OCI-LY7 (cell line): ENCODE results near the gene KCNB1. TPM values are rescaled to one million over a fixed set of nuclear protein-coding genes. Genes with fewer than 3 reads are reported as not detected.

Experiments
- BruUV-seq: library from RNA; stranded (reverse); fragments of 400-500 nt; replicated peaks from 2 replicates; lab custom pipeline; 2021; lab: Mats Ljungman, UMichigan
- CTCF ChIA-PET: fragments of 300-600 bp; sonication (Branson Sonifier 250); formaldehyde crosslinking; loops from one replicate; lab custom pipeline; 2022; ENCODE audit warnings: antibody characterized with exemption; ENCODE audit not compliant: unreplicated experiment; lab: Charles Lee
- POLR2A ChIA-PET: fragments of 300-600 bp; sonication (Branson Sonifier 250); formaldehyde crosslinking; loops from one replicate; lab custom pipeline; 2022; ENCODE audit warnings: antibody characterized with exemption; lab: Charles Lee
- DNase-seq: peaks from one replicate; pipeline ENCODE4 v3.0.0-alpha.2; 2015; ENCODE audit warnings: low spot score
- H2AFZ ChIP-seq: fragments of 200-600 bp; sonication (generic), shearing (Covaris generic); 2 replicates; pipeline ENCODE4 v1.6.1; 2014; ENCODE audit warnings: mild to moderate bottlenecking, antibody characterized with exemption, low read length, moderate library complexity
- H3K27ac ChIP-seq: fragments of 200-600 bp; sonication (generic); 2 replicates; pipeline ENCODE4 v1.5.1; 2014; ENCODE audit warnings: mixed run types, low read depth, mild to moderate bottlenecking, moderate library complexity, low read length, inconsistent platforms; ENCODE audit not compliant: poor library complexity, severe bottlenecking
- H3K36me3 ChIP-seq: fragments of 200-600 bp; sonication (generic); 2 replicates; pipeline ENCODE4 v1.6.1; 2014; ENCODE audit warnings: mild to moderate bottlenecking, antibody characterized with exemption, low read length, moderate library complexity, mixed read lengths; ENCODE audit not compliant: insufficient read depth
- H3K4me1 ChIP-seq: fragments of 200-600 bp; sonication (generic); 2 replicates; pipeline ENCODE4 v1.5.1; 2014; ENCODE audit warnings: mild to moderate bottlenecking, low read length; ENCODE audit not compliant: insufficient read depth, poor library complexity, severe bottlenecking
- H3K4me2 ChIP-seq: fragments of 200-600 bp; sonication (generic); 2 replicates; pipeline ENCODE4 v1.6.1; 2014; ENCODE audit warnings: mild to moderate bottlenecking, low read length
- H3K4me3 ChIP-seq: fragments of 200-600 bp; sonication (generic); 2 replicates; pipeline ENCODE4 v1.5.1; 2014; ENCODE audit warnings: mild to moderate bottlenecking, low read depth, low read length; ENCODE audit not compliant: poor library complexity, severe bottlenecking
- H3K79me2 ChIP-seq: fragments of 200-600 bp; sonication (generic); 2 replicates; pipeline ENCODE4 v1.6.1; 2016; ENCODE audit warnings: low read depth, mild to moderate bottlenecking, low read length, moderate library complexity, mixed read lengths; ENCODE audit not compliant: insufficient read depth
- H3K9me2 ChIP-seq: fragments of 200-600 bp; sonication (generic); 2 replicates; pipeline ENCODE4 v1.6.1; 2016; ENCODE audit warnings: mild to moderate bottlenecking, low read length, mixed read lengths; ENCODE audit not compliant: insufficient read depth
- H3K9me3 ChIP-seq: fragments of 200-600 bp; sonication (generic); 2 replicates; pipeline ENCODE4 v1.6.1; 2014; ENCODE audit warnings: mild to moderate bottlenecking, mixed run types, low read length, mixed read lengths
- H4K20me1 ChIP-seq: fragments of 200-600 bp; sonication (generic); 2 replicates; pipeline ENCODE4 v1.6.1; 2014; ENCODE audit warnings: mild to moderate bottlenecking, antibody characterized with exemption, low read length, moderate library complexity, mixed read lengths; ENCODE audit not compliant: insufficient read depth
- EZH2phosphoT487 ChIP-seq: fragments of 200-600 bp; sonication (generic); IDR thresholded peaks from 2 replicates; pipeline ENCODE4 v1.6.1; 2018; ENCODE audit warnings: low read depth, borderline replicate concordance, mild to moderate bottlenecking, mixed run types, antibody characterized with exemption, low read length, moderate library complexity, mixed read lengths
- intact Hi-C: fragments of 100-400 bp; cut with micrococcal nuclease; formaldehyde crosslinking; loops from one replicate; pipeline ENCODE4 v1.10.0; 2022; ENCODE audit not compliant: unreplicated experiment
- total RNA-seq, 2 experiments: library from RNA; depleted of rRNA in 1 of 2; stranded (reverse); fragments of >200 nt in 1 of 2; shearing (Covaris generic) in 1 of 2; gene quantifications; 2 replicates each; pipeline ENCODE4 v1.2.3, GENCODE V29; 2014 to 2022
- TF ChIP-seq, protein P1 (sequence below): fragments of 200-600 bp; sonication (generic); conservative IDR thresholded peaks from 2 replicates; pipeline ENCODE4 v1.5.1; 2014; ENCODE audit warnings: mild to moderate bottlenecking, antibody characterized with exemption, low read length, moderate library complexity, mixed read lengths

Gene KCNB1
- total RNA-seq, 2 experiments from 2014 or later: not detected

DNA sequence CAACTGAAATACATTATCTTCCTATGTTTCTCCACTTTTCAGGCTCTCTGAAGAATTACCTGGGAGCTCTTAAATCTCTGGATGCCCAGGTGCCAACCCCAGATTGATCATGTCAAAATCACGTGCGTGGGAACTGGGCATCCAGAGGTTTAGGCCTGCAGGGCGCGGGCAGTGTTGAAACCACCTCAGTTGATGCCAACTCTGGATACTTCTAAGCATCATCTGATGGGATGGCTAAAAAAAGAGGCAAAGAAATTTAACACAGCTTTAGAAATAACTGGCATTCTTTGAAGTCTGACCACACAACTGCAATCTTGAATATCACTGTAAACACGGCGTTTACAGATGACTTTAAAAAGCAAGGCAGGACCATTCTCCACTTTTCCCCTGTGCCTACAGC is 43.6 kb upstream of the KCNB1 start:
- intact Hi-C loops: no loop called here

DNA sequence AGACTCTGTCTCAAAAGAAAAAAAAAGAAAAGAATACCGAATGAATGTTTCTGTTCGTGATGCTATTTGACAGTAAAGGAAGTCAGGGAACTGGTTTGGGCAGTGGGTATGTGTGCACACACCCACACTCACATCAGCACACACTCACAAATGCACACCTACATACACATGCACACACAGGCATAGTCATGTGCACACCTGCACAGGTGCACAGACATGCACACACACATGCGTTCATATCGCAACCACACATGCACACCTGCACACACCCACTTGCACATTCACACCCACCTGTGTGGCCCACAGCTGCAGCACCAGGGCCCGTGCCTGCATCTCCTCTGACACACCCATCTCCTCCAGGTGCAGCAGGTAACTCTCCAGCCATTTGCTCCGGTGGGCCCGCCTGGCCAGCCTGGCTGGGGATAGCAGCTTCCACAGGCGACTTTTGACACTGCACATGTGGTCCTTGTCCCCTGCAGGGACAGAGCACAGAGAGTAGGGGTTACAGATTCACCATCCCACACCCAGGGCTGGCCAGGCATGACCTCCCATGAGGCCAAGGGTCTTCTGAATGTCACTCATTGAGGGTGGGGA is 41.4 kb upstream of the KCNB1 start:
- no peaks in the 10 kb centered on the region for H3K4me1 ChIP-seq
- no peaks in the 10 kb centered on the region for H3K36me3 ChIP-seq
- no peaks in the 10 kb centered on the region for H3K9me3 ChIP-seq
- no peak for DNase-seq
- no peaks in the 10 kb centered on the region for H3K79me2 ChIP-seq
- H4K20me1 ChIP-seq: no peaks in the 10 kb centered on the region
- POLR2A ChIA-PET: no interaction called here
- H2AFZ ChIP-seq: no peak overlapping the region
- H3K4me2 ChIP-seq: no peak overlapping the region
- H3K27ac ChIP-seq: no peak overlapping the region
- no peaks in the 10 kb centered on the region for H3K9me2 ChIP-seq
- H3K4me3 ChIP-seq: no peak overlapping the region
- CTCF ChIA-PET: no interaction called here
- intact Hi-C loops: no loop called here
- TF ChIP-seq, protein P1, sequence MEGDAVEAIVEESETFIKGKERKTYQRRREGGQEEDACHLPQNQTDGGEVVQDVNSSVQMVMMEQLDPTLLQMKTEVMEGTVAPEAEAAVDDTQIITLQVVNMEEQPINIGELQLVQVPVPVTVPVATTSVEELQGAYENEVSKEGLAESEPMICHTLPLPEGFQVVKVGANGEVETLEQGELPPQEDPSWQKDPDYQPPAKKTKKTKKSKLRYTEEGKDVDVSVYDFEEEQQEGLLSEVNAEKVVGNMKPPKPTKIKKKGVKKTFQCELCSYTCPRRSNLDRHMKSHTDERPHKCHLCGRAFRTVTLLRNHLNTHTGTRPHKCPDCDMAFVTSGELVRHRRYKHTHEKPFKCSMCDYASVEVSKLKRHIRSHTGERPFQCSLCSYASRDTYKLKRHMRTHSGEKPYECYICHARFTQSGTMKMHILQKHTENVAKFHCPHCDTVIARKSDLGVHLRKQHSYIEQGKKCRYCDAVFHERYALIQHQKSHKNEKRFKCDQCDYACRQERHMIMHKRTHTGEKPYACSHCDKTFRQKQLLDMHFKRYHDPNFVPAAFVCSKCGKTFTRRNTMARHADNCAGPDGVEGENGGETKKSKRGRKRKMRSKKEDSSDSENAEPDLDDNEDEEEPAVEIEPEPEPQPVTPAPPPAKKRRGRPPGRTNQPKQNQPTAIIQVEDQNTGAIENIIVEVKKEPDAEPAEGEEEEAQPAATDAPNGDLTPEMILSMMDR: no peak
- no peak for TF ChIP-seq EZH2phosphoT487
- BruUV-seq: no TSS peak

More for the DNA sequence above, 43.6 kb upstream of the KCNB1 start:
- H3K4me3 ChIP-seq: no peak overlapping the region
- H3K9me2 ChIP-seq: no peaks in the 10 kb centered on the region
- no peak overlapping the region for H3K27ac ChIP-seq
- no peaks in the 10 kb centered on the region for H4K20me1 ChIP-seq
- no TSS peak for BruUV-seq
- H3K79me2 ChIP-seq: no peaks in the 10 kb centered on the region
- H3K4me1 ChIP-seq: no peaks in the 10 kb centered on the region
- no peak overlapping the region for H2AFZ ChIP-seq
- POLR2A ChIA-PET: interaction anchor here (0.7 kb wide), 1 partner anchor 363 kb away, joined by 3 read pairs; no protein-coding TSS in a partner anchor
- TF ChIP-seq, protein P1: no peak
- no peak for TF ChIP-seq EZH2phosphoT487
- CTCF ChIA-PET: no interaction called here
- H3K4me2 ChIP-seq: no peak overlapping the region
- DNase-seq: no peak
- H3K9me3 ChIP-seq: no peaks in the 10 kb centered on the region
- H3K36me3 ChIP-seq: no peaks in the 10 kb centered on the region

DNA sequence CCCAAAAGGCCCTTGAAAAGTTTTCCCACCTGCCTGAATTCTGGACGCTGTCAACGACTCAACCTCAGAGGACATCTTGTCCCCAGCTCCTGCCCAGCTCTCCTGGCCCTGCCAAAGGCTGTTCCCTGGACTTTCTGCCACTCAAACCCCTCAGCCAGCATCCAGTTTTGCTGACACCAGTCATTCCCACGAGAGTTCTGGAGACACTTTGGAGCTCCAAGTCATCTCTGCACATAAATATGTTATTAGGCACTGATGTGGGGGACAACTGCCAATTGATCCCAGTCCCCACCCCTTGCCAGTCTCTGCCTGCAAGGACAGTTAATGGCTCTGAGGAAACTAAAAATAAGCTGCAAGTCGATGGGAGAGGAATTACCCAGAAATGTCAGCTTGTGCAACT is 38.9 kb upstream of the KCNB1 start:
- no peaks in the 10 kb centered on the region for H3K79me2 ChIP-seq
- H3K36me3 ChIP-seq: no peaks in the 10 kb centered on the region
- ChIA-PET POLR2A (no interaction called here), CTCF (no interaction called here)
- no TSS peak for BruUV-seq
- H3K4me3 ChIP-seq: no peak overlapping the region
- H3K9me2 ChIP-seq: no peaks in the 10 kb centered on the region
- no peaks in the 10 kb centered on the region for H3K4me1 ChIP-seq
- no peak overlapping the region for H3K4me2 ChIP-seq
- intact Hi-C loops: no loop called here
- H2AFZ ChIP-seq: no peak overlapping the region
- TF ChIP-seq EZH2phosphoT487: no peak
- TF ChIP-seq, protein P1: no peak
- no peaks in the 10 kb centered on the region for H4K20me1 ChIP-seq
- no peaks in the 10 kb centered on the region for H3K9me3 ChIP-seq
- no peak for DNase-seq
- no peak overlapping the region for H3K27ac ChIP-seq
